Esophagus squamous epithelium (tissue), 5 donors: ENCODE data around the gene MFAP4. TPM values are rescaled to one million over a fixed set of nuclear protein-coding genes. Genes with fewer than 3 reads are reported as not detected.

Experiments
- DNase-seq: peaks from one replicate; lab custom pipeline; 2025; lab: John Stamatoyannopoulos, UW
- H3K27ac ChIP-seq, 4 donors: fragments of 200-600 bp; sonication (generic); one replicate each; pipeline ENCODE4 v1.5.1; 2016 to 2019; ENCODE audit warnings: mild to moderate bottlenecking in 1 of 4
- H3K27me3 ChIP-seq, 4 donors: fragments of 200-600 bp; sonication (generic); 1 replicate in 3 of 4; 2 replicates in 1 of 4; pipeline versions ENCODE4 v1.5.1 to v1.6.0; 2017 to 2021; ENCODE audit warnings: antibody characterized with exemption in 1 of 4
- H3K36me3 ChIP-seq, 3 donors: fragments of 200-600 bp; sonication (generic); one replicate each; pipeline ENCODE4 v1.5.1; 2016 to 2019
- H3K4me1 ChIP-seq, 3 donors: fragments of 200-600 bp; sonication (generic); one replicate each; pipeline ENCODE4 v1.5.1; 2017 to 2019
- H3K4me3 ChIP-seq, 4 donors: fragments of 200-600 bp; sonication (generic); 1 replicate in 3 of 4; 2 replicates in 1 of 4; pipeline ENCODE4 v1.5.1; 2016 to 2019; ENCODE audit warnings: mild to moderate bottlenecking in 2 of 4, moderate library complexity in 1 of 4
- H3K9me3 ChIP-seq, 3 donors: fragments of 200-600 bp; sonication (generic); one replicate each; pipeline ENCODE4 v1.5.1; 2016 to 2019
- POLR2A ChIP-seq, 4 donors: fragments of 450-650 bp; IDR thresholded peaks; one replicate each; pipeline ENCODE4 v1.6.1; 2017; ENCODE audit warnings: antibody characterized with exemption in 4 of 4, mild to moderate bottlenecking in 4 of 4, moderate library complexity in 3 of 4
- WGBS, 2 donors: methylation state at CpG; one replicate each; pipeline ENCODE4 v1.1.5; 2018; 5-methylcytosine and 5-hydroxymethylcytosine counted together
- intact Hi-C: fragments of 100-400 bp; cut with DNase I; formaldehyde crosslinking; loops from one replicate; pipeline ENCODE4 v1.15.0; 2022
- total RNA-seq, 4 donors: library from RNA; depleted of rRNA; stranded (reverse); fragments of >200 nt; gene quantifications; one replicate each; pipeline ENCODE4 v1.1.0, GENCODE V29; 2016
- TF ChIP-seq, protein P1 (sequence below), 6 experiments: fragments of 450-650 bp in 4 of 6; fragments of 200-600 bp in 2 of 6; sonication (generic) in 2 of 6; IDR thresholded peaks; one replicate each; pipeline ENCODE4 v1.5.1; 2016 to 2019; ENCODE audit warnings: antibody characterized with exemption in 6 of 6, mild to moderate bottlenecking in 4 of 6, moderate library complexity in 4 of 6
- donor health status: DM: yes; HTN: yes; CAD: no.

Gene MFAP4
- total RNA-seq, 4 donors from 2014 or later = 4.3 to 365 (median 21.6) TPM

DNA sequence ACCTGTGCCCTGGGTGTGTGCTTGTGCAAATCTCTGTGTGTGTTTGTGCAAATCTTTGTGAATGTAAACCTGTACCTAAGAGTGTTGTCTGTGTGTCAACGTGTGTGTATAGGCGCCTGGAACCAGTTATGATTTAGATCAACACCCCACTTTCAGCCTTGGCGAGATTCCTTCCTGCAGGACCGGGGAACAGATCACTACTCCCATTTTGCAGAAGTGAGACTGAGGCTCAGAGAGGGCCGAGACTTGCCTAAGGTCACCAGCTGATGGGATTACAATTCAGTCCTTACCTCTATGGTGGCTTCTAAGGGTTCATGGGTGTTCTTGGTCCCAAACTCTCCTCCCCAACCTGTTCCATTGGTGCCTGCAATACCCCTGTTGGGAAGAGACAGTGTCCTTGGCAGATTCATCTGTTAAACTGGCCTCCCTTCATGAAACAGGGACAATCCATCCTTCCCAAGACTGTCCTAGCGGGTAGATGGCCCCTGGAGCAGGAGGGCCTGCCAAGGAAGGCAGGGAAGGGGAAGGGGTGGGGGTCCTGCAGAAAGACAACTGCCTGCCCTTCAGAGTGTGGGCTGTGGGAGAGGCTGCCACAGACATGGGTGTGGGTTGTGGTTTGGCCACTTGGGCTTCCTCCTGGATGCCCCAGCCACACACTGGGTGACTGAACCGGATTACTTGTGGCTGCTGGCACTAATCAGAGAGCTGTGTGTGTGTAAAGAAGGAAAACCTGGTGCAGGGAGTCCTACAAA, 15.6 kb downstream of the MFAP4 start:
- peak overlapping the region in 3 of 4 donors; percentile 38 to 63 (median 62) for H3K27ac ChIP-seq
- no peak for DNase-seq
- peaks cover 0 to 40% (median 18%) of the 10 kb centered on the region in 3 donors for H3K4me1 ChIP-seq
- intact Hi-C loops = no loop called here
- no peaks in the 10 kb centered on the region for H3K9me3 ChIP-seq
- no peak for TF ChIP-seq POLR2A (IDR thresholded peaks at IDR 0.05)
- TF ChIP-seq, protein P1, sequence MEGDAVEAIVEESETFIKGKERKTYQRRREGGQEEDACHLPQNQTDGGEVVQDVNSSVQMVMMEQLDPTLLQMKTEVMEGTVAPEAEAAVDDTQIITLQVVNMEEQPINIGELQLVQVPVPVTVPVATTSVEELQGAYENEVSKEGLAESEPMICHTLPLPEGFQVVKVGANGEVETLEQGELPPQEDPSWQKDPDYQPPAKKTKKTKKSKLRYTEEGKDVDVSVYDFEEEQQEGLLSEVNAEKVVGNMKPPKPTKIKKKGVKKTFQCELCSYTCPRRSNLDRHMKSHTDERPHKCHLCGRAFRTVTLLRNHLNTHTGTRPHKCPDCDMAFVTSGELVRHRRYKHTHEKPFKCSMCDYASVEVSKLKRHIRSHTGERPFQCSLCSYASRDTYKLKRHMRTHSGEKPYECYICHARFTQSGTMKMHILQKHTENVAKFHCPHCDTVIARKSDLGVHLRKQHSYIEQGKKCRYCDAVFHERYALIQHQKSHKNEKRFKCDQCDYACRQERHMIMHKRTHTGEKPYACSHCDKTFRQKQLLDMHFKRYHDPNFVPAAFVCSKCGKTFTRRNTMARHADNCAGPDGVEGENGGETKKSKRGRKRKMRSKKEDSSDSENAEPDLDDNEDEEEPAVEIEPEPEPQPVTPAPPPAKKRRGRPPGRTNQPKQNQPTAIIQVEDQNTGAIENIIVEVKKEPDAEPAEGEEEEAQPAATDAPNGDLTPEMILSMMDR (IDR thresholded peaks at IDR 0.05) = no peak
- no peaks in the 10 kb centered on the region for H3K27me3 ChIP-seq
- no peak overlapping the region for H3K4me3 ChIP-seq
- H3K36me3 ChIP-seq = no peaks in the 10 kb centered on the region
- WGBS, 2 donors = 83 to 86% methylated on average over 6 of the region's 7 CpGs

DNA sequence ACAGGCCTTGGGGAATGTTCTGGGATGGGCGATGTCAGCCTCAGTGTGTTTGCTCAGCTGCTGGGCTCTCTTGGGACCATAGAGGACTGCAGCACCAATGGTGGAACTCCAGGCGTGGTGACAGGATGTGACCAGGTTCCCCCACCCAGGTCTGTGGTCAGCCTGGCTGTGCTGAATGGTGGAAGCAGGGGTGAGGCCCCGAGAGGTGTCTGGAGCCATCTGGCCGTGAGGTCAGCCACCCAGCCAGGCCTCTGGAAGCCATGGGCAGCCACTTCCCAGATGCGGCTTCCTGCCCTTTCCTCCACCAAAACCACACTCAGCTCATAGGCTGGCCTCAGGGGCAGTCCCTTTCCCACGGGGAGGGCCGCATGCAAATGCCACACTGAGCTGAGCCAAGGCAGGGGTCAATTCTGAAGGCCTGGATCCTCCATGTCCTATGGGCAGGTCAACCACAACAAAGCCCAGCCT, 16.5 kb downstream of the MFAP4 start:
- no peak for TF ChIP-seq POLR2A (IDR thresholded peaks at IDR 0.05)
- TF ChIP-seq, protein P1 (IDR thresholded peaks at IDR 0.05) = no peak
- 66% methylated on average over 3 of the region's 7 CpGs for WGBS, 2 donors
- Histone ChIP-seq H3K4me3 (no peak overlapping the region), H3K27ac (peak overlapping the region; percentile 4 to 63 (median 58)), H3K9me3 (no peaks in the 10 kb centered on the region), H3K36me3 (no peaks in the 10 kb centered on the region), H3K27me3 (no peaks in the 10 kb centered on the region), H3K4me1 (peaks cover 0 to 31% (median 14%) of the 10 kb centered on the region in 3 donors)
- intact Hi-C loops = no loop called here
- no peak for DNase-seq

DNA sequence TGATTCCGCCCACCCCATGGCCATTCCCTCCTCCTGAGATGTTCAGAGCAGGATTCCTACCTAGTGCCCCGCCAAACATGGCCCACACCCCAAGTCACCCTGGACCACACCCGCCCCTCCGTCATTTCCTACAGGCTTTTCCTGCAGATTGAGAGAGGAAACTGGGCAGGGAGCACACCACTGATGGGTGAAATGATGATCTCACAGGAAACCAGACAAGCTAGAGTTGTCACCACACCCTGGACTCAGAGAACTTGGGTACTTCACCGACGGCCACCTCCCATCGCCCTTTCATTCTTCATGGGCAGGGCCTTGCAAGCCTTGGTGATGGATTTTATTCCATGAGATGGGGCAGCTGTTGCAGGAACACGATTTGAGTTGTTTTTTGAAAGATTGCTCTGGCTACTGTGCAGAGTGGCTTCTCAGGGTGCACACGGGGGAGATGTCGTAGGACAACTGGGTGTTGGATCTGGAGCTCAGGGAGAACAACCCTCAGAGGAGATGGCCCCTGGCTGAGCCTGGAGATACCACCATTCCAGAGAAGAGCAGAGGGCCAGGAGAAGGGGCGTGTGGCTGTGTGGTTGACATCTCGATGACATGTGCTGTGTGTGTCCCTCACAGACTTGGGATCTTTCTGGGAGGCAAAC, 17.0 kb downstream of the MFAP4 start:
- Histone ChIP-seq H3K27me3 (no peaks in the 10 kb centered on the region), H3K9me3 (no peaks in the 10 kb centered on the region), H3K27ac (peak overlapping the region; percentile 4 to 63 (median 58)), H3K4me3 (no peak overlapping the region), H3K36me3 (no peaks in the 10 kb centered on the region), H3K4me1 (peaks cover 0 to 32% (median 14%) of the 10 kb centered on the region in 3 donors)
- intact Hi-C loops = loop anchor here (10.0 kb wide), 1 partner anchor 395 kb away; no protein-coding TSS in a partner anchor
- TF ChIP-seq, protein P1 (IDR thresholded peaks at IDR 0.05) = no peak
- TF ChIP-seq POLR2A (IDR thresholded peaks at IDR 0.05) = no peak
- 51 to 56% methylated on average over 10 to 12 of the region's 12 CpGs for WGBS, 2 donors
- no peak for DNase-seq

DNA sequence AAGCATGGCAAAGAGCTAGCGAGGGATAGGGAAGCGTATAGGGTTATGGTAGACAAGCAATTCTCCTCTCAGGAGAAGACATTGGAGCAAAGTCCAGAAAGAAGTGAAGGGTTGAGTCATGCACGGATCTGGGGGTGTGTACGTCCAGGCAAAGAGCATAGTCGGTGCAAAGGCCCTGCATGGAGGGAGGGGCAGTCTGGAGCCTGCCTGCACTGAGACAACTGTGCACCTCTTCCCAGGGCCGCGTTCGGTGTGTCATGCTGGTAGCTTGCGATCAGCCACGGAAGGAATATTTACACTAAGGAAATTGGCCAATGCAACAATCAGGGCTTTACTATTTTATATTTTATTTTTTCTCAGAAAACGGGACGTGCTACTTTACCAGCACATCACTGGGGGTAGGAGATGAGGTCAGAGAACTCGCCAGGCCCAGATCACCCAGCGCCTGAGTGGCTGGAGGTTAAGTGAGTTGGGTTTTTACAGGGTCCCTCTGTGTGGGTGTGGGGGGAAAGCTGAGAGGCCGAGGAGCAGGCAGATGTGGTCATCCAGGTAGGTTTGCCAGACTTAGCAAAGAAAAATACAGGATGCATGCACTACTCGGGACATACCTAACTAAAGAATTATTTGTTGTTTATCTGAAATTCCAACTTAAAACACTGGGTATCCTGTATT, 17.7 kb downstream of the MFAP4 start:
- no peak overlapping the region for H3K4me3 ChIP-seq
- H3K27ac ChIP-seq = peak overlapping the region in 3 of 4 donors; percentile 4 to 63 (median 62)
- peaks cover 0 to 38% (median 14%) of the 10 kb centered on the region in 3 donors for H3K4me1 ChIP-seq
- DNase-seq = no peak
- H3K9me3 ChIP-seq = no peaks in the 10 kb centered on the region
- WGBS, 2 donors = 89% methylated on average over 15 to 16 of the region's 16 CpGs
- H3K27me3 ChIP-seq = no peaks in the 10 kb centered on the region
- no peaks in the 10 kb centered on the region for H3K36me3 ChIP-seq
- intact Hi-C loops = loop anchor here (10.0 kb wide), 1 partner anchor 396 kb away; no protein-coding TSS in a partner anchor
- TF ChIP-seq, protein P1 (IDR thresholded peaks at IDR 0.05) = no peak
- TF ChIP-seq POLR2A (IDR thresholded peaks at IDR 0.05) = no peak
